Osteocyte (in vitro differentiated cells): ENCODE data around the gene MMP25. TPM values are rescaled to one million over a fixed set of nuclear protein-coding genes. Genes with fewer than 3 reads are reported as not detected.

Experiments used
- DNase-seq: peaks from one replicate; pipeline ENCODE4 v3.0.0; 2021; ENCODE audit warnings: mixed read lengths; ENCODE audit not compliant: unreplicated experiment; ENCODE audit errors: extremely low spot score
- H3K27ac Mint-ChIP-seq: one replicate; pipeline ENCODE4 v1.8.0; 2021; ENCODE audit warnings: mild to moderate bottlenecking, mixed read lengths; ENCODE audit not compliant: unreplicated experiment
- H3K27me3 Mint-ChIP-seq: one replicate; pipeline ENCODE4 v1.8.0; 2021; ENCODE audit warnings: mixed read lengths; ENCODE audit not compliant: unreplicated experiment
- H3K36me3 Mint-ChIP-seq: one replicate; pipeline ENCODE4 v1.8.0; 2021; ENCODE audit warnings: mixed read lengths; ENCODE audit not compliant: unreplicated experiment
- H3K4me1 Mint-ChIP-seq: one replicate; pipeline ENCODE4 v1.8.0; 2021; ENCODE audit warnings: mixed read lengths; ENCODE audit not compliant: unreplicated experiment
- H3K4me3 Mint-ChIP-seq: one replicate; pipeline ENCODE4 v1.8.0; 2021; ENCODE audit warnings: mild to moderate bottlenecking, moderate library complexity, mixed read lengths; ENCODE audit not compliant: unreplicated experiment
- H3K9me3 Mint-ChIP-seq: one replicate; pipeline ENCODE4 v1.8.0; 2021; ENCODE audit warnings: mixed read lengths; ENCODE audit not compliant: unreplicated experiment
- total RNA-seq: library from RNA; stranded (reverse); gene quantifications from 2 replicates; pipeline ENCODE4 v1.2.1, GENCODE V29; 2021
- TF ChIP-seq, protein P1 (sequence below): fragments of 200-600 bp; sonication (generic); IDR thresholded peaks from 2 replicates; pipeline ENCODE4 v1.5.0; 2021; ENCODE audit warnings: antibody characterized with exemption, mild to moderate bottlenecking, moderate library complexity

The MMP25 gene
- total RNA-seq, 1 donor from 2014 or later = 3.0 TPM

DNA sequence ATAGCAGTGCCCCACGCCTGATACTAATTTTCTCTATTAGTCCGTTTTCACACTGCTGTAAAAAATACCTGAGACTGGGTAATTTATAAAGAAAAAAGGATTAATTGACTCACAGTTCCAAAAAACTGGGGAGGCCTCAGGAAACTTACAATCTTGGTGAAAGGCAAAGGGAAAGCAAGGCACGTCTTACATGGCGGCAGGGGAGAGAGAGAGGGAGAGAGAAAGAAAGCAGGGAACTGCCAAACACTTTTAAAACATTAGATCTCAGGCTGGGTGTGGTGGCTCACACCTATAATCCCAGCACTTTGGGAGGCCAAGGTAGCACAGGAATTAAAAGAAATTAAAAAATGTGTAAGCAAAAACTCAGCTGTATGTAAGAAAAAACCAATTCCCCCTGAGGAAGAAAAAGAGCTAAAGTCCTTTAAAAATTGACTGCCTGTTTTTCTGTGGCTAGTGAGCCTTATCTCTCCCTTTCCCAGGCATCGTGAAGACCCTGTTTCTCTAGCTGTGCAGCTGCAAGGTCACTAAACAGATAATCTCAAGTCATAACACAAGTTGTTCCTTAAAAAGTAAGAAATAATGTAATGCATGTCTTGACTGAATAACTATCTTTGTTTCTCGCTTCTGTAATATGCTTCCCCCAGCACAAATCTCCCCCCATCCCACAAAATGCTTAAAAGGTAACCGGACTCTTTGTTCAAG lies 38.8 kb downstream of the MMP25 start:
- H3K9me3 Mint-ChIP-seq = no peaks in the 10 kb centered on the region
- no peak overlapping the region for H3K27ac Mint-ChIP-seq

DNA sequence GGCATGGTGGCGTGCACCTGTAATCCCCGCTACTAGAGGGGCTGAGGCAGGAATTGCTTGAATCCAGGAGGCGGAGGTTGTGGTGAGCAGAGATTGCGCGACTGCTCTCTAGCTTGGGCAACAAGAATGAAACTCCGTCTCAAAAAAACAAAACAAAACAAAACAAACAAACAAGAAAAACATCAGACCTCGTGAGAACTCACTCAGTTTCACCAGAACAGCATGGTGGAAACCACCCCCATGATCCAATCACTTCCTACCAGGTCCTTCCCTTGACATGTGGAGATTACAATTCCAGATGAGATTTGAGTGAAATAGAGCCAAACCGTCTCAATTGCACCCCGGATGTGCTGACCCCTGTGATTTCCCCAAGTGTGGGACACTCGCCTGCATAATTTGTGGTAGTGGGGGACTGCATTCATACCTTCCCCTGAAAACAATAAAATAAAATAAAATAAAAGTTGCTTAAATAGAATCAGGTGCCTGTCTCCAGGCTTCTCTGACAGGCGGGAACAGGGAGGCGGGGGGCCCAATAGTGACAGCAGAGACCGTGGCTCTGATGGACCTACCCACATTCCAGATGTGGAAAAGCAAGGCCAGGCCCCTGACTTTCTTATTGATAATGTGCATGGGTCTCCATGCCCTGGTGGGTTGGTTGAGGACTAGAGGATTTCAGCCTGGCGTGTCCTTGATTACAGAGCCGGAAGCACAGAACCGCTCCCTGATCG lies 39.7 kb downstream of the MMP25 start:
- Mint-ChIP-seq H3K27ac (no peak overlapping the region), H3K27me3 (peaks cover 19% of the 10 kb centered on the region), H3K4me3 (no peak overlapping the region), H3K4me1 (peaks cover 11% of the 10 kb centered on the region), H3K36me3 (no peaks in the 10 kb centered on the region), H3K9me3 (no peaks in the 10 kb centered on the region)
- TF ChIP-seq, protein P1, sequence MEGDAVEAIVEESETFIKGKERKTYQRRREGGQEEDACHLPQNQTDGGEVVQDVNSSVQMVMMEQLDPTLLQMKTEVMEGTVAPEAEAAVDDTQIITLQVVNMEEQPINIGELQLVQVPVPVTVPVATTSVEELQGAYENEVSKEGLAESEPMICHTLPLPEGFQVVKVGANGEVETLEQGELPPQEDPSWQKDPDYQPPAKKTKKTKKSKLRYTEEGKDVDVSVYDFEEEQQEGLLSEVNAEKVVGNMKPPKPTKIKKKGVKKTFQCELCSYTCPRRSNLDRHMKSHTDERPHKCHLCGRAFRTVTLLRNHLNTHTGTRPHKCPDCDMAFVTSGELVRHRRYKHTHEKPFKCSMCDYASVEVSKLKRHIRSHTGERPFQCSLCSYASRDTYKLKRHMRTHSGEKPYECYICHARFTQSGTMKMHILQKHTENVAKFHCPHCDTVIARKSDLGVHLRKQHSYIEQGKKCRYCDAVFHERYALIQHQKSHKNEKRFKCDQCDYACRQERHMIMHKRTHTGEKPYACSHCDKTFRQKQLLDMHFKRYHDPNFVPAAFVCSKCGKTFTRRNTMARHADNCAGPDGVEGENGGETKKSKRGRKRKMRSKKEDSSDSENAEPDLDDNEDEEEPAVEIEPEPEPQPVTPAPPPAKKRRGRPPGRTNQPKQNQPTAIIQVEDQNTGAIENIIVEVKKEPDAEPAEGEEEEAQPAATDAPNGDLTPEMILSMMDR = no peak
- no peak for DNase-seq

More for the DNA sequence above, 38.8 kb downstream of the MMP25 start:
- Mint-ChIP-seq H3K27me3 (peaks cover 27% of the 10 kb centered on the region), H3K36me3 (no peaks in the 10 kb centered on the region), H3K4me1 (peaks cover 11% of the 10 kb centered on the region), H3K4me3 (no peak overlapping the region)
- DNase-seq = no peak
- TF ChIP-seq, protein P1 = no peak

DNA sequence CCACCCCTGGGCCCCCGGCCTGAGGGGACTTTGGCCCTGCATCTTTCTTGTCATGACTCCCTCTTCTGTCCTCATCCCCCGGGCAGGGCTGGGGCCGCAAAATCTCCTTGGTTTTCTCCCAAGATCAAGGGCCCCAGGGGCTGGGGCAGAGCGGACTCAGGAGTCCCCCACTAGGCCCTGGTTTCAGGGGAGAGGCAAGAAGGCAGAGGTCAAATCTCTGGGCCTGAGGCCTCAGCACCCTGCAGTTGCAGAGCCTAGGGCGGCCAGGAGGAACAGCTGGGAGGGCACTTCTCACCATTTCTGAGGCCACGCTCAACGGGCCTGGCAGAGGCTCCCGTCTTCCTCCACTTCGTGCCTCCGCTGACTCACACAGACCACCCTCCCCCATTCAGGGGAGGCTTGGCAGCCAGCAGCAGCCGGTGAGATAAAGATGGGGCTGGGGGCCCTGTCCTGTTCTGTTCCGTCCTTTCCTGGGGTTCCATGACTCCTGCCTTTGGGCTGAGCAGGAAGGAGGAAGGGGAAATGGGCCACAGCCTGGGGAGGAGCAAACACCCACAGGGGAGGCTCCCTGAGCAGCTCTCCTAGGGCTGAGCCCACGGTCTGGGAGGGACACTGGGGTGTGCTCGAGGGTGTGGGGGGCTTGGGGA lies 40.4 kb downstream of the MMP25 start:
- TF ChIP-seq, protein P1 = no peak
- no peaks in the 10 kb centered on the region for H3K36me3 Mint-ChIP-seq
- DNase-seq = no peak
- H3K9me3 Mint-ChIP-seq = no peaks in the 10 kb centered on the region
- H3K27ac Mint-ChIP-seq = no peak overlapping the region
- H3K27me3 Mint-ChIP-seq = peaks cover 19% of the 10 kb centered on the region
- H3K4me1 Mint-ChIP-seq = peaks cover 11% of the 10 kb centered on the region
- no peak overlapping the region for H3K4me3 Mint-ChIP-seq

DNA sequence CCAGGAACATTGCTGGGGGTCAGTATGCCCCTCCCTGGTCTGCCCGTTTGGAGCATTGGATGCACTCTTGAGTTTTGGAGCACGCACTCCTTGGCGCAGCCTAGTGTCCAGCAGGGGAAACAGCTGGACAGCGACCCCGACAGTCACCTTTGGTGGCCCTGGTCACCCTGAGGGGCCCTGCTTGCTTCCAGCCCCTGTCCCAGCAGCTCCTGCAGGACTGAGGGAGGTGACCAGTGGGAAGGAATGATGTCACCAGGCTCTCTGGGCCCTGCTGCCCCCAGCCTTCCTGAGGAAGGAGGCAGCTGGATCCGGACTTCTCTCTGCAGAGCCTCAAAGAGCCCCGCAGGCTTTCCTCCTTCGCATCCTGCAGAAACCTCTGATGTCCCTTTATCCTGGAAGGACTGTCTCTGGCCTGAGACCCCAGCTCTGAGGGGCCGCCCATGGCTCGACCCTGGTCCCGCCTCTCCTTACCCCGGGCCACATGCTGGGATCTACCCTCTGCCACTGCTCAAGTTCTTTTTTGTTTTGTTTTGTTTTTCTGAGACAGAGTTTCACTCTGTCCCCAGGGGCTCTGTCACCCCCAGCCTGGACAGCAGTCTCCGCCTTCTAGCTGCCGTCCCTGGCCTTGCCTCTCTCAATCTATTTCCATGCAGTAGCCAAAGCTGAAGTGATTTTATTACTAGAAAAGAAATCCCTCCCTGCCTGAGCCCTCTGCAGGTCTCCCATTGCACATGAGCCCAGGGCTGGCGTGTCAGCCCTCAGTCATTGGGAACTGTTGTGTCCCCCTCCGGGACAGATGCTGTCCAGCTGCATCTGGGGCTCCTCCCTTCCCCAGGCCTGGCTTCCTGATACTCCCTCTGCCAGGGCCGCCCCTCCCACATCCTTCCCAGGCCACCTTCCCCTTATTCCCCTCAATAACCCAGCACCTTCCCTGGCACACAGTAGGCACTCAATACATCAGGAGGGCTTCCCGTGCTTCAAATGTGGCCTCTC lies 41.2 kb downstream of the MMP25 start:
- no peaks in the 10 kb centered on the region for H3K36me3 Mint-ChIP-seq
- peaks cover 22% of the 10 kb centered on the region for H3K27me3 Mint-ChIP-seq
- H3K9me3 Mint-ChIP-seq = no peaks in the 10 kb centered on the region
- DNase-seq = no peak
- peaks cover 11% of the 10 kb centered on the region for H3K4me1 Mint-ChIP-seq
- TF ChIP-seq, protein P1 = peak; percentile 23
- no peak overlapping the region for H3K27ac Mint-ChIP-seq
- H3K4me3 Mint-ChIP-seq = peak overlapping the region; percentile 2
